Smooth muscle cell (in vitro differentiated cells): Measurements from ENCODE around the gene CD200. TPM values are rescaled to one million over a fixed set of nuclear protein-coding genes. Genes with fewer than 3 reads are reported as not detected.

Experiments used
- DNase-seq: peaks from one replicate; lab custom pipeline; 2025; ENCODE audit not compliant: unreplicated experiment; lab: John Stamatoyannopoulos, UW
- H2AFZ ChIP-seq: fragments of 200-600 bp; sonication (generic); 2 replicates; pipeline ENCODE4 v1.6.0; 2016; ENCODE audit warnings: antibody characterized with exemption, low read depth, mild to moderate bottlenecking
- H3F3A ChIP-seq: fragments of 200-600 bp; sonication (generic); 2 replicates; pipeline ENCODE4 v1.6.0; 2017; ENCODE audit warnings: antibody characterized with exemption, low read depth
- H3K27ac ChIP-seq: fragments of 200-600 bp; sonication (generic); 2 replicates; pipeline ENCODE4 v1.5.1; 2016; ENCODE audit warnings: low read depth, mild to moderate bottlenecking
- H3K27me3 ChIP-seq: fragments of 200-600 bp; sonication (generic); 2 replicates; pipeline ENCODE4 v1.6.1; 2016; ENCODE audit warnings: low read depth, mild to moderate bottlenecking
- H3K36me3 ChIP-seq: fragments of 200-600 bp; sonication (generic); 2 replicates; pipeline ENCODE4 v1.5.1; 2016; ENCODE audit warnings: low read depth
- H3K4me1 ChIP-seq: fragments of 200-600 bp; sonication (generic); 2 replicates; pipeline ENCODE4 v1.5.1; 2016; ENCODE audit warnings: low read depth
- H3K4me2 ChIP-seq: fragments of 200-600 bp; sonication (generic); 2 replicates; pipeline ENCODE4 v1.6.0; 2016; ENCODE audit warnings: mild to moderate bottlenecking
- H3K4me3 ChIP-seq: fragments of 200-600 bp; sonication (generic); 2 replicates; pipeline ENCODE4 v1.5.1; 2016; ENCODE audit warnings: mild to moderate bottlenecking
- H3K79me2 ChIP-seq: fragments of 200-600 bp; sonication (generic); 2 replicates; pipeline ENCODE4 v1.6.0; 2016; ENCODE audit warnings: low read depth, mild to moderate bottlenecking
- H3K9ac ChIP-seq: fragments of 200-600 bp; sonication (generic); 2 replicates; pipeline ENCODE4 v1.6.0; 2016; ENCODE audit warnings: low read depth
- H3K9me3 ChIP-seq: fragments of 200-600 bp; sonication (generic); replicated peaks from 2 replicates; pipeline ENCODE4 v1.5.1; 2016; ENCODE audit warnings: low read depth
- H4K20me1 ChIP-seq: fragments of 200-600 bp; sonication (generic); 2 replicates; pipeline ENCODE4 v1.6.0; 2016; ENCODE audit warnings: low read depth
- CTCF ChIP-seq: fragments of 200-600 bp; sonication (generic); IDR thresholded peaks from 2 replicates; pipeline ENCODE4 v1.5.1; 2017; ENCODE audit warnings: borderline replicate concordance, mild to moderate bottlenecking, antibody characterized with exemption; ENCODE audit not compliant: insufficient read depth, poor library complexity, severe bottlenecking
- WGBS: methylation state at CpG from one replicate; pipeline ENCODE4 v1.1.7; 2016; ENCODE audit warnings: low lambda C conversion rate; 5-methylcytosine and 5-hydroxymethylcytosine counted together
- polyA plus RNA-seq: library from polyadenylated mRNA; unstranded; fragments of >200 nt; fragmentation: Nextera tagmentation; extraction: Ambion mirVana; gene quantifications from 2 replicates; pipeline ENCODE4 v1.2.1, GENCODE V29; 2016
- total RNA-seq: library from RNA; depleted of rRNA; stranded (reverse); fragments of >200 nt; gene quantifications from 2 replicates; pipeline ENCODE4 v1.2.3, GENCODE V29; 2014

CD200 gene
- total and polyA plus RNA-seq, 2 experiments from 2014 or later, result 10.0 to 12.4 TPM

- no peaks in the 10 kb centered on the region for H3F3A ChIP-seq
- no peak overlapping the region for H3K9ac ChIP-seq
- H3K27me3 ChIP-seq, result no peaks in the 10 kb centered on the region
- no peaks in the 10 kb centered on the region for H3K36me3 ChIP-seq
- no peaks in the 10 kb centered on the region for H4K20me1 ChIP-seq
- no peaks in the 10 kb centered on the region for H3K79me2 ChIP-seq
- H3K4me3 ChIP-seq, result peak overlapping the region; percentile 29
- H3K4me2 ChIP-seq, result no peak overlapping the region
- peaks cover 26% of the 10 kb centered on the region for H3K4me1 ChIP-seq
- no peak for TF ChIP-seq CTCF
- H2AFZ ChIP-seq, result peak overlapping the region; percentile 41
- no peak overlapping the region for H3K27ac ChIP-seq
- H3K9me3 ChIP-seq, result no peaks in the 10 kb centered on the region
- 33% methylated on average over 5 of the region's 5 CpGs for WGBS
- no peak for DNase-seq
These were observed 10.9 kb upstream of the CD200 start for GRCh38 chr3:112321867-112322652.

- no peak for DNase-seq
- H3K27me3 ChIP-seq, result no peaks in the 10 kb centered on the region
- no peaks in the 10 kb centered on the region for H4K20me1 ChIP-seq
- no peaks in the 10 kb centered on the region for H3F3A ChIP-seq
- no peak overlapping the region for H3K4me3 ChIP-seq
- no peaks in the 10 kb centered on the region for H3K36me3 ChIP-seq
- WGBS, result 26% methylated on average over 2 of the region's 2 CpGs
- no peak overlapping the region for H2AFZ ChIP-seq
- H3K4me1 ChIP-seq, result peaks cover under 1% of the 10 kb centered on the region
- H3K9ac ChIP-seq, result no peak overlapping the region
- H3K9me3 ChIP-seq, result no peaks in the 10 kb centered on the region
- no peak overlapping the region for H3K27ac ChIP-seq
- H3K79me2 ChIP-seq, result no peaks in the 10 kb centered on the region
- peak; percentile 65 for TF ChIP-seq CTCF
- H3K4me2 ChIP-seq, result no peak overlapping the region
These were observed 5.5 kb upstream of the CD200 start for GRCh38 chr3:112327371-112327951.

- H3K79me2 ChIP-seq, result no peaks in the 10 kb centered on the region
- no peak overlapping the region for H3K27ac ChIP-seq
- H3K27me3 ChIP-seq, result no peaks in the 10 kb centered on the region
- H3K4me3 ChIP-seq, result no peak overlapping the region
- TF ChIP-seq CTCF, result no peak
- 95% methylated on average over 3 of the region's 4 CpGs for WGBS
- DNase-seq, result no peak
- H4K20me1 ChIP-seq, result no peaks in the 10 kb centered on the region
- no peaks in the 10 kb centered on the region for H3K9me3 ChIP-seq
- no peaks in the 10 kb centered on the region for H3K36me3 ChIP-seq
- H3F3A ChIP-seq, result no peaks in the 10 kb centered on the region
- H3K4me1 ChIP-seq, result peaks cover 7% of the 10 kb centered on the region
- no peak overlapping the region for H3K4me2 ChIP-seq
- H2AFZ ChIP-seq, result no peak overlapping the region
- H3K9ac ChIP-seq, result no peak overlapping the region
These were observed 1.1 kb upstream of the CD200 start for GRCh38 chr3:112331851-112332250.
